SH-SY5Y (cell line): ENCODE measurements around the gene BDH2.

Experiments
- GATA2 ChIP-seq: IDR thresholded peaks from 2 replicates; pipeline ENCODE4 v1.6.1; 2011; ENCODE audit warnings: mild to moderate bottlenecking, low read depth, low read length
- GATA3 ChIP-seq: IDR thresholded peaks from 2 replicates; pipeline ENCODE4 v1.6.1; 2011; ENCODE audit warnings: low read depth, mild to moderate bottlenecking, low read length, moderate library complexity

- TF ChIP-seq GATA2 (no peak), GATA3 (no peak)
Observed at GRCh38 chr4:103052779-103053178, 46.9 kb downstream of the BDH2 start.
